NCI-H2196 (cell line): ENCODE measurements around the gene NFKBIE.

Experiments used
- DNase-seq: peaks from one replicate; lab custom pipeline; 2025; ENCODE audit not compliant: unreplicated experiment; lab: John Stamatoyannopoulos, UW

The NFKBIE gene

DNA sequence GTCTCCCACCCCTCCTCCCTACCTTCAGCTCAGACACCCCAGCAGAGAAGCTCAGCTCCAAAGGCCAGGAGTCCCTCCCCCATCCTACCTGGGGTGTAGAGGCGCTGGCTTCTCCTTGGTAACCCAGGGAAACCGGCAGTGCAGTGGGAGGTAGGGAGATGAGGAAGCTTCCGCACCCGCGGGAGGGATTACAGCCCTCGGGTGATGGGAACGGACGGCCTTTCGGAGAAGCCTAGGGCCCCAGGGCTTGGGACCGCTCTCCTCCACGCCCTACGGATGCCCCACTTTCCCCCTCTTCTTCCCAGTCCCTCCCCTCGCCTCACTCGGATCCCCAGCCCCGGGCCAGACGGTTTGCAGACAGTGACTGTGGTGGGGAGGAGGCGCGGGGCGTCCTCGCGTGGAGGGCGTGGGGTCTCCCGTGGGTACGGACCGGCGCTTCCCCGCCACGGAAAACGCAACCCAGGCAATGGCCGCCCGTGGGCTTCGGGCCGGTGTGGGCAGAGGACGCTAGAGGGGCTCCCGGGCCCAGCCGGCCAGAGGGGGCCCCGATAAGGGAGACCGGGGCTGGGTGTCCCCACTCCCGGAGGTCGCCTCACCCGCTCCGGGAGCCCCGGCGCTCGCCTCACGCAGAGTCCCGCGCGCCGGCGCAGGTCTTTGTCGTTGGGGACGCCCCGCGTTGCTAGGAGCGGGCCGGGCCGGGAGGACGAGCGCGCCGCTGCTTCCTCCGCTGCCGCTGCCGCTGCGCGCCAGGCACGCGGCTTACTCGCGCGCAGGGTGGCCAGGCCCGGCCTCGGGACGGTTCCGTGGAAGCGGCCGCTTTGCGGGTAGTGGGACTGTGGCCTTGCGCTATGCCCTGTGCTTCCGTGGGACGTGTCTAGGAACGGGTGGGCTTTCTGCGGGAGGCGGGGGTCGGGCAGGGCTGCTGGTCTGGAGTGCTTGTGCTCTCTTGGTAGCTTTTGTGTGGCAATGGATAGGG lies 32.0 kb upstream of the NFKBIE start:
- DNase-seq, result peak; percentile 61

DNA sequence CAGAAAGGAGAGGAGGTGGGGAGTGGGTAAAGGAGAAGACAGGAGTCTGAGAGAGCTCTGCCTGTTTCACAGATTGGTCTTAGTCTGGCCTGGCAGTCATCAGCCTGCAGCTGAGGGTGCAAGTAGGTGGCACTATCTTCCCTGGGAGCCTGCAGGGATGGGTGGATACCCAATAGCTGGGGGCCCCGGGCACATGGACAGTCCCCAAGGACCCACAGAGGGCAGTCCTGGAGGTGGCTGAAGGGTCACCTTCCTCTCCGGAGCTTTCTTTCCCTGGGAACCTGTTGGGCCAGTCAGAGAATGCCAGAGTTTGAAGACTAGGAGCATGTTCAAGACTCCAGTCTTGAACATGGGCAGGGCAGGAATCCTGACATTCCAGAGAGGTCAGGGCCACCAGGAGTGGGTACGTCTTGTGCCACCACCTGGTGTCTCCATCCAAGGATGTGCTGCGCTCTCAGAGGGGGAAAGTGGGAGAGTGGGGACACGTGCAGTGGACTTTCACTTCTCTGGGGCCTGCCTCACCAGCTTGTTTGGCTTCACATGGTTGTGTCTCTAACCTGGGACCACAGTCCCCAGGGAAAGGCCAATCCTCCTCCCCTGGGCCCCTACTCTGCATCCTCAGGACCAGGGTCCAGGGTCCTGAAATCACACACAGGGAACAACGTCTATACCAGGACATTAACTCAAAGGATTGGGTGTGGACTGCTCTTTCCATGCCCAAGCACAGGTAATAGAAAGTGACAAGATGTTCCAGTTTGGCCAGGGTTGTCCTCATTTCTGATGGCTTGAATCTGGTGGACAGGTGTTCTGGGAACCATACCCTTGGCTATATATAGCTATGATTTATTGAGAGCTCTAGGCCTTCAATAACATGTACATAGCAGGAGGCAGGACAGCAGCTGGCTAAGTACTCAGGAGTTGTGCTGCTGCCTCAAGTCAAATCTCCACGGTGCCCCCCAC lies 29.8 kb upstream of the NFKBIE start:
- DNase-seq, result no peak

DNA sequence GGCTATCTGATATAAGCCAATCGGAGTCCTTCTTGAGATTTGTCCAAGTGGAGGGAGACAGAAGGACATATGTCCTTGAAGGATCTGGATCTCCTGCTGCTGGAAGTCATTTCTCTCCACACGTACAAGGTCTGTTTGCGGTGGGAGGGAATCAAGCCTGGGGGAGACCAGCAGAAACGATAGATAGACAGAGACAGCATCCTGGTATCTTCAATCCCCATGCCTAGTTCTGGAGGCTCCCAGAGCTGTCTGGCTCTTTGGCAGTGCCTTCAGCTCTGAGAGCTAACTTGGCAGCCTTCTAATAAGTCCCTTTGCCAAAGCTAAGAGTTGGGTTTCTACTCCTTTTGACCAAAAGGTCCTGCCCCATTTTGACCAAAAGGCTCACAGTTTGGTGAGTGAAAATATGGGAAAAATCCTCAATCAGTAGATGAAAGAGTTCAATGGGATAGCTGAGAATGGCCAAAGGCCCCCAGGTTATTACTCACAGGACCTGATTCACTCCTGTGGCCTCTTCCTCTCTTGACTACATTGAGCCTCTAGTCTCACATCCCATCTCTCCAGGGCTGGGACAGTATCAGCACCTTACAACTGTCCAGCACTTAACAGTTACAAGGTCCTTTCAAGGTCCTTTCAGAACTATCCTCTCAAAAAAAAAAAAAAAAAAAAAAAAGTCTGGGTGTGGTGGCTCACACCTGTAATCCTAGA lies 27.5 kb upstream of the NFKBIE start:
- no peak for DNase-seq

DNA sequence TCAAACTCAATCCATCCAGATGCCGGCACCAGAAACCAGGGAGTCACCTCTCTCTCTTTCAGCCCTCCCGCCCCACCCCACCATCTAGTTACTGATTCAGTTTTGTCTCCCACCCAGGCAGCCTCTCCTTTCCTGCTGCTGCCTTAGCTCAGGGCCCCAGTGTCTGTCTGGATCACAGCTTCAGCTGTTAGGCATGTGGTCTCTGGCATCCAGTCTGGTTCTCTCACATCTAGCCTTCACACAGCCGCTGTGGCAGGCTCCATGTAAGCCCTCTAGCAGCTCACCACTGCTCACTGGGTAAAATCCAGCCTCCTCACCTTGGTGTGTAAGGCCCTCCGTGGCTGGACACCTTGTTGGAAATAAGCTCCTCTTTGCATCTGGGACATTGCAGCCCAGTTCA lies 26.5 kb upstream of the NFKBIE start:
- no peak for DNase-seq

DNA sequence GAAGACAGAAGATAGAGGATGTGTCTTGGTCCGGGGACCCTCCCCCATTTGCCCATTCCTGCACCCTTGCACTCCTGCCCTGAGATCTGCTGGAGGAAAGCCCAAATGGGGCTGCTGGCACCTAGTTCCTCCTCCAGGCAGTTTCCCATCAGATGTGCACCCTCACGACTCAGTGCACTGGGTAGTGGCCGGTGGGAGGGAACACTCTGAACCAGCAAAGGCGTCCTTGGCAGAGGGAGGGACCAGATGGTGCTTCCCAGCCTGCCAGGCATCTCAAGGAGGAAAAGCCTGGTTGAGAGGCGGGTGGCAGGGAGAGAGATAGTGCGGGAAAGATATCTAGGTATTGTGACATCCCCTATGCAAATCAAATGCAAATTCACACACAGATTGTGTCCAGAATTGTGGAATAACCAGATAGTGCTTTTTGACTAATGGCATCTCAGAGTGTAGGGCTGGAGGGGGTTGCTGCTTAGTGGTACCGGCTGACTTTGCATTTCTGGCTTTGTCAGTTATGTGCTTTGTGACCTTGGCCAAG lies 24.4 kb upstream of the NFKBIE start:
- no peak for DNase-seq

DNA sequence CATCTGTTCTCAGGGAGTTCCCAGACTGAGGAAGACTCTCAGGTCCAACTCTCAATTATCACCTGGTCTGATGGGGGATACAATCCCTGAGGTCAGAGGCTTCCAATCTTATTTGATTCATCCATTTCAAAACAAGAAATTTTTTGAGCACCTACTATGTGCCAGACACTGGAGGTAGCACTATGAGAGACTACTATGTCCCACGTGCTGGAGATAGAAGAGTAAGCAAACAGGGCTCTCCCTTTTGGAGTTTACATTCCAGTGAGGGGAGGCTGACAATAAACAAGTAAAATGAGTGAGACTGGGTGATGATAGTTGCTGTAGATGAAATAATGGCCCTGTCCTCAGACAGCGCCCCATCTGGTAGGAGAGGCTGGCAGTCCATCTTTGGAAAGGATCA lies 21.4 kb upstream of the NFKBIE start:
- no peak for DNase-seq

DNA sequence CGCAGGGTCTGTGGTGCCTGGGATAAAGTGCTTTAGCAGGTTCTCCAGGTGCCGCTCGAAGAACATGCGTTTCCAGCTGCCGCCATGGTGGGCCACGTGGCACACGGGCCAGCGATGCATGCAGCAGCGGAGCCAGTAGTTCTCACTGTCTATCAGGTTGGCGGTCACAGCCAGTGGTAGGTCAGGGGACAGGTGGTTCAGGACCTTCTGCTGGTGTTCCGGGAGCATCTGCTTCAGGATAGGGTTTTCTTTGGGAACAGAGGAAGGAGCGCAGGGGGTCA lies 20.9 kb upstream of the NFKBIE start:
- no peak for DNase-seq

DNA sequence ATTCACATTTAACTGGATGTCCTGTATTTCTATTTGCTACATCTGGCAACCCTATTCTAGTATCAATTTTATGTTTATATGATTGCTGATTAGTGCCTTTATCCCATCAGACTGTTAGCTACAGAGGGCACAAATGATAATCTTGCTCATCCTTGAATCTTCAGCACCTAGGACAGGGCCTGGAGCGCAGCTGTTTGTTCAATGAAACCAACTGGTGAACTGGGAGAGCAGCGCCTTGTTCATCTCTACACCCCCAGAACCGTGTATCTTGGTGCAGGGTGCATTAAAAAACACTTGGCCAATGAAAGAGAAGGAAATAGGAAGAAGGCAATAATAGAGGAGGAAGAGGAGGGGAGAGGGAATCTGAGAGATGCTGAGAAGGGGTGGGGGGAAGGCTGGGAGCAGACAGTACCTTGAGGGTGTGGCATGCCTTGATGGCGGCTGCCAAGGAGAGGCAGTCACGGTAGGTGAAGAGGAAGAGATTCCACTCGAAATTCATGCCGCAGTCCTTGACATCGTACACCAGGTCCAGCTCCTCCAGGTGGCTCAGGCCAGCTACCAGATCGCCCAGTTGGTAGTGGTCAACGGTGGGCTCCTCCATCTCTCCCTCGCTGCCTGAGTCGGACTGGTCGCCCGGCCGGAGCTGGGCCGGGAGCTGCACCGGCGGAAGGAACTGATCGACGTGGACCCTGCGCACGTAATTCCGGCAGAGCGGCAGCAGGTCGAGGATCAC lies 20.4 kb upstream of the NFKBIE start:
- DNase-seq, result no peak

DNA sequence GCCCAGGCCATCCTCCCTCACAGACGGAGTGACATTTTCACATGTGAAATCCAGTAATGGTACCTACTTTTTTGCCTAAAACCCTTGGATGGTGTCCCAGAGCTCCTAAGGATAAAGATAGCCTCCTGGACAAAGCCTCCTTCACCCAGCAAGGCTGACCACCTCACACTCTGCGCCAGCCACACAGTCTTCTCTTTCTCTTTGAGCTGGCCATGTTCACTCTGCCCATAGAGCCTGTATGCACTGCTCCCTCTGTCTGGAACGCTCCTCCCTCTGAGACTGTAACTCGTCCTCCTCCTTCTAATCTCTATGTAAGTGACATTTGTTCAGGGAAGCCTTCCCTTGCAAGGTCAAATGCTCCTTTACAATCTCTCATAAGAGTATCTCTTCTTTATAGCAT lies 19.5 kb upstream of the NFKBIE start:
- DNase-seq, result no peak

DNA sequence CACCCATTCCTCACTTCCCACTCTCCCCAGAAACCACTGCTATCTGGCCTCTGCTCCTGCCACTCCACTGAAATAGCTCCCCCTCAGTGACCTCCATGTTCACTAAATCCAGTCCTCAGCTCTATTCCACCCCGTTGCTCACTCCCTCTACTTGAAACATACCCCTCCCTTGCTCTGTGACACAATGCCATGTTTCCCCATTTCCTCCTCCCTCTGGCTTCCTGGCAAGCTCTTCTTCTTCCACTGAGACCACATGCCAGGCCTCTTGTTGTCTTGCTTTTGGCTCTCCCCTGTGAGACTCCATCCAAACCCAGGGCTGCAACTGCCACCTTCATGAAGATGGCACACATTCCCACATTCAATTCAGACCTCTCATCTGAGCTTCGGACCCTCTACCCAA lies 18.8 kb upstream of the NFKBIE start:
- no peak for DNase-seq

DNA sequence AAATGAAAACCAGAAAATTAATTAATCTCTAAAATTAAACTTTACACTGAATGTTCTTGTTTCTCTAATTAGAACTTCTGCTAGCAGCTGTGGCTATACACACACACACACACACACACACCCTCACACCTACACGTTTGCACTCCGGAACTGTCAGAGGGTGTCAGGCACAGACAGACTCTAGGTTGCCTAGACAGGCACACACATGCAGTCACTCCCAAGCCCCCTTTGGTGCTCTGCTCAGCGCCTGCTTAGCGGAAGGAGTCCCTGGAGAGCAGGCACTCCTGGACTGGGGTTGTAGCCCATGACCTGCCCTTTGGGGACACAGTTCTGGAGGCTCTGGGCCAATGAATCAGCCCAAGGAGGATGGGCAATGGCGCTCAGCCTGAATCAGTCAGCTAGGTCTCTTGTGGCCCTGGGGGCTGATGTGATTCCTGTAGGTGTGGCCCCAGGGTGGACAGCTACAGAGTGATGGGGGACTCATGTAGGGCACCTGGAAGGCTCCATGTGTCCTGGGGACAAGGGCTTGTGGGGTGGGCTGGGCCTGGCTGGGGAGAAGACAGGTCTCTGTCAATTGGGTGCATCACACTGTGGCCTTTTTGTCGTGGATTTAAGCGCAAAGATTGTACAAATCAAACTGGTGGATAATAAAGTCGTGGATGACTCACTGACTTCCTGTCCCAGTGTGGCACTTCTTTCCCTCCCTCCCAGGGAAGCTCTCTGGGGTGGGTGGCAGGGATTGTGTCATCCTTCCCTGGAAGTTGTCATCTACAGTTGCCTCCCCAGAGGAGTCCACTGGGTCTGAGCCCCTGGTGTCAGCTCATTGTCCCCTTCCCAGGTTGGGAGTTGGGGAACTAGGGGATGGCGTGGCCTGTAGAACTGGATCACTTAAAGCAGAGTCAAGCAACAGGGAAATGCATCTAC lies 13.7 kb upstream of the NFKBIE start:
- no peak for DNase-seq

DNA sequence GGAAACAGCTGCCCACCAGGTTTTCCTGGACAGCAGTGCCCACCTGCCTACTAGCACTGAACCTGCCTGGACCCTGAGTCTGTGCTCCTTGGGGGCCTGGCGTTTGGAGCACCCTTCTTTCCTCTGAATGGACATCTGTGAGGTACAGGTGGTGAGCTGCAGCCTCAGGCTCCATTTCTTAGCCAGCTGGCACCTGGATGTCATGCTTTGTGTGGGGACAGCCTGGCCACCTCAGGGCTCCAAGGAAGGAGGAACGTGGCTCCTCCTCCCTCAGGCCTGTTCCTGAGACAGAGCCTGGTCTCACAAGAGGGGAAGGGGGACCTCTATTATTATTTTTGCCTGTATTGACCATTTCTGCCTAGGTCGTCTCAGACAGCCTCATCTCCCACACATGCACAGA lies 13.0 kb upstream of the NFKBIE start:
- DNase-seq, result no peak

DNA sequence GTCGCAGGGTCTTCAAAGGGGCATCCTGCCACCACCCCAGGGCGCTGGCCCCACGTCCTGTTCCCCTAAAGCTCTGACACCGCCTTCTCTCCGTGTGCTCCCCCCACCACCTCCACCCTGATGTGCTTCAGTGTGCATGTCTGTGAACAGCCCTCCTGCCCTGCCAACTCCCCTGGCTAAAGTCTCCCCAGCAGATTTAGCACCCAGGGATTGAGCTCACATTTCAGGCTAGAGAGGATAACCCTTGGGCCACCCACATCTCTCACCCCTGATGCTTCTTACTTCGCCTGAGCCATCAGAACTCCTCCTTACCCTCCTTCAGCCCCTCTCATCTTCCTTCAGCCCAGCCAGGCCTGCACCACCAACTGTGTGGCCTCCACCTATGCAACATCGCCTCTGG lies 12.4 kb upstream of the NFKBIE start:
- no peak for DNase-seq

DNA sequence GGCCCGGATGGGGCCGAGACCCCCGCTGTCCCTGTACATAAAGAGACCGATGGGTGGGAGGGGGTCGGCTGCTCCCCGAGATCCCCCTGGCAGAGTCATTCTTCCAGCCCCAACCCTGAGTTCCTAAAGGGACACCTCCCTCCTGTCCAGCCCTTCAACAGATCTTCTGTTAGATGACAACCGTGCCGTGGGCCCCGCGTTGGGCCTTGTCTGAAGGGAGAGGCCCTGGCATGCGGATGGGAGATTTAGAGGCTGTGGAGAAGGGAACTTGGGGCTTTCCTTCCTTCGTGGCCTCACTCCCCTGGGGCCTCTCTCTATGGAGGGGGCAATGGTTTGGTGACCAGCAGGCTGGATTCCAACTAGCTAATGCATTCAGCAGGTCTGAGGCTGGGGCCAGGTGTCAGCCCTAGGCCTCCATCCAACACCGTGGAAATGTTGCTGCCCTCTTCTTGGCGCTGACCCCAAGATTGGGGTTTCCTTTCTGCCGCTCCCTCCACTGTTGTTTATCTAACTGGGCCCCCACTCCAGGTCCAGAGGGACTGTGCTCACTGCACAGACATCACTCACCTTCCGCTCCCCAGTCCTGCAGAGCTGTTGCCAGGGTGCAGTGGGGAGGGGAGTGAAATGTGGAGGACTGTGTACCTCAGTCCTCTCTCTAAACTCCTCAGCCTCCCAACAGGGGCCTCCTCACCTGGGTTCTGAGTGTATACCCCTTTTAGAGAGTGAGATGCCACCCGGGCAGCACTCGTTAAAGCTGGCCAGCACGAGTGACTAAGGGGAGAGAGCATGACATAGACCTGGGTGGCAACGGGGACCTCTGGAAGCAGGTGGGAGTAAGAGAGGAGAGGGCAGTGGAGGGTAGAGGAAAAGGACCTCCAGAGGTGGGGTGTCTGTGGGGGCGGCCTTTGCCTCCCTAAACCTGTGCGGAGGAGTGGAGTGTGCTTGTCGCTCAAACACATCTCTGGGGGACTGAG lies 11.6 kb upstream of the NFKBIE start:
- no peak for DNase-seq

DNA sequence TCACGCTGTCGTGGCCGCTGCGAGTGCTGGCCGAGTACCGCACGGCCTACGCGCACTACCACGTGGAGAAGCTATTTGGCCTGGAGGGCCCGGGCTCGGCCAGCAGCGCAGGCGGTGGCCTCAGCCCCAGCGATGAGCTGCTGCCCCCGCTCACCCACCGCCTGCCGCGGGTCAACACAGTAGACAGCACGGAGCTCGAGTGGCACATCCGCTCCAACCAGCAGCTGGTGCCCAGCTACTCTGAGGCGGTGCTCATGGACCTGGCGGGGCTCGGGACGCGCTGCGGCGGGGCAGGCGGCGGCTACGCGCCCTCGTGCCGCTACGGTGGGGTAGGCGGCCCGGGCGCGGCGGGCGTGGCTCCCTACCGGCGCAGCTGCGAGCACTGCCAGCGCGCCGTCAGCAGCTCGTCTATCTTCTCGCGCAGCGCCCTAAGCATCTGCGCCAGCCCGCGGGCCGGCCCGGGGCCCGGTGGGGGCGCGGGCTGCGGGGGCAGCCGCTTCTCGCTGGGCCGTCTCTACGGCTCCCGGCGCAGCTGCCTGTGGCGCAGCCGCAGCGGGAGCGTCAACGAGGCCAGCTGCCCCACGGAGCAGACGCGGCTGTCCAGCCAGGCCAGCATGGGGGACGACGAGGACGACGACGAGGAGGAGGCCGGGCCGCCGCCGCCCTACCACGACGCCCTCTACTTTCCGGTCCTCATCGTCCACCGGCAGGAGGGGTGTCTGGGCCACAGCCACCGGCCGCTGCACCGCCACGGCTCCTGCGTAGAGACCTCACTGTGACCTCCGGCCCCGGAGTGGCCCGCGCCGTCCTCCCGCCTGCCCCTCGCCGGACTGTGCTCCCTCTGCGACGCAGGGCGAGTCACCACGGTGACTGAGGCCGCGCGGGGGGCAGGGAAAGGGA lies 10.6 kb upstream of the NFKBIE start:
- no peak for DNase-seq

DNA sequence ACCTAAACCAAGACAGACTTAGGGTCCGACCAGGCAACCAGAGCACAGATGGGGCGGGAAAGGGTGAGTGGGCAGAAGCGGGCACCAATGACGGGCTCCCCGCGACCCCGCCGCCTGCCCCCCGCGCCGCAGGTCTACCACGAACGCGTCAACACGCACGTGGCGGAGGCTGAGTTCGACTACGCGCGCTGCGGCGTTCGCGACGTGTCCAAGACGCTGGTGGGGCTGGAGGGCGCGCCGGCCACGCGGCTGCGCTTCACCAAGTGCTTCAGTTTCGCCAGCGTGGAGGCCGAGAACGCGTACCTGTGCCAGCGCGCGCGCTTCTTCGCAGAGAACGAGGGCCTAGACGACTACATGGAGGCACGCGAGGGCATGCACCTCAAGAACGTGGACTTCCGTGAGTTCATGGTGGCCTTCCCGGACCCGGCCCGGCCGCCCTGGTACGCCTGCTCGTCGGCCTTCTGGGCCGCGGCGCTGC lies 10.0 kb upstream of the NFKBIE start:
- no peak for DNase-seq

DNA sequence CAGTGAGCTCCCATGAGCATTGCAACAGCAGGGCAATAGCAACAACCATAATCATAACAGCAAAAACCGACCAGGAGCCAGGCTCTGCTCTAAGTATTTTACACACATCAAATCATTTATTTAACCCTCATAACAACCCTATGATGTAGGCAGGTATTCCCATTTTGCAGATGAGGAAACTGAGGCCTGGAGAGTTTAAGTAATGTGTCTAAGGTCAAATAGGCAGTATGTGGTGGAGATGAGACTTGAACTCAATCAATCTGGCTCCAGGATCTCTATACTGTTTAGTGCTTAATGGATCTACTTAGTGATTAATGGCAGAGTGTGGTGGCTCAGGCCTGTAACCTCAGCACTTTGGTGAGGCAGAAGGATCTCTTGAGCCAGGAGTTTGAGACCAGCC lies 8.3 kb upstream of the NFKBIE start:
- DNase-seq, result no peak
